CD8-positive, alpha-beta memory T cell (primary cell): ENCODE measurements around the gene CLOCK. TPM values are rescaled to one million over a fixed set of nuclear protein-coding genes. Genes with fewer than 3 reads are reported as not detected.
A peak's percentile ranks its signal among the peaks of the same experiment; 100 is the strongest.

Experiments
- CTCF ChIA-PET: fragments of 350-600 bp; sonication (Branson Sonifier 250); formaldehyde crosslinking; loops from one replicate; lab custom pipeline; 2021; ENCODE audit warnings: antibody characterized with exemption; lab: Charles Lee
- POLR2A ChIA-PET: fragments of 350-600 bp; sonication (Branson Sonifier 250); formaldehyde crosslinking; loops from one replicate; lab custom pipeline; 2021; ENCODE audit warnings: antibody characterized with exemption; lab: Charles Lee
- DNase-seq, 5 donors: peaks; one replicate each; pipeline versions ENCODE4 v3.0.0 to v3.0.0-alpha.2; 2020 to 2022; ENCODE audit warnings: mixed read lengths in 1 of 5
- H3K27ac ChIP-seq: one replicate; pipeline ENCODE4 v1.7.0; 2013; ENCODE audit warnings: low read depth, mild to moderate bottlenecking, low read length, moderate library complexity
- H3K27me3 ChIP-seq: 2 replicates; pipeline ENCODE4 v1.7.0; 2013; ENCODE audit warnings: low read length, mild to moderate bottlenecking; ENCODE audit not compliant: insufficient read depth, poor library complexity, severe bottlenecking
- H3K36me3 ChIP-seq: 2 replicates; pipeline ENCODE4 v1.7.0; 2013; ENCODE audit warnings: mild to moderate bottlenecking, low read length, moderate library complexity; ENCODE audit not compliant: insufficient read depth
- H3K4me1 ChIP-seq: 2 replicates; pipeline ENCODE4 v1.7.0; 2013; ENCODE audit warnings: mild to moderate bottlenecking, low read length, moderate library complexity; ENCODE audit not compliant: insufficient read depth
- H3K4me3 ChIP-seq: 2 replicates; pipeline ENCODE4 v1.7.0; 2013; ENCODE audit warnings: mild to moderate bottlenecking, low read length
- H3K9me3 ChIP-seq: 2 replicates; pipeline ENCODE4 v1.7.0; 2013; ENCODE audit warnings: mild to moderate bottlenecking, low read length
- H3K27ac Mint-ChIP-seq, 8 donors: one replicate each; pipeline ENCODE4 v1.8.0; 2020 to 2021; ENCODE audit warnings: mixed read lengths in 8 of 8, mild to moderate bottlenecking in 6 of 8, inconsistent platforms in 3 of 8, moderate library complexity in 3 of 8
- H3K27me3 Mint-ChIP-seq, 2 donors: one replicate each; pipeline ENCODE4 v1.8.0; 2020 to 2021; ENCODE audit warnings: mixed read lengths in 2 of 2, mild to moderate bottlenecking in 1 of 2, moderate library complexity in 1 of 2
- H3K36me3 Mint-ChIP-seq, 3 donors: one replicate each; pipeline ENCODE4 v1.8.0; 2020 to 2021; ENCODE audit warnings: mixed read lengths in 3 of 3, inconsistent platforms in 1 of 3, mild to moderate bottlenecking in 1 of 3
- H3K4me1 Mint-ChIP-seq, 3 donors: one replicate each; pipeline ENCODE4 v1.8.0; 2020 to 2021; ENCODE audit warnings: mixed read lengths in 3 of 3, inconsistent platforms in 1 of 3, mild to moderate bottlenecking in 1 of 3
- H3K4me3 Mint-ChIP-seq, 7 donors: one replicate each; pipeline ENCODE4 v1.8.0; 2020 to 2021; ENCODE audit warnings: mixed read lengths in 7 of 7, mild to moderate bottlenecking in 6 of 7, moderate library complexity in 4 of 7, inconsistent platforms in 2 of 7
- H3K9me3 Mint-ChIP-seq, 5 donors: one replicate each; pipeline ENCODE4 v1.8.0; 2020 to 2022; ENCODE audit warnings: mixed read lengths in 5 of 5, mild to moderate bottlenecking in 3 of 5, moderate library complexity in 2 of 5, inconsistent platforms in 1 of 5
- polyA plus RNA-seq: library from polyadenylated mRNA; unstranded; fragments of 300-500 nt; fragmentation: Illumina TruSeq; gene quantifications from one replicate; pipeline ENCODE4 v1.2.3, GENCODE V29; 2021
- total RNA-seq, 2 experiments: library from RNA; stranded (reverse); gene quantifications; one replicate each; pipeline ENCODE4 v1.2.3, GENCODE V29; 2021

CLOCK gene
- total and polyA plus RNA-seq, 3 experiments from 2014 or later, result 4.5 to 16.4 (median 13.3) TPM

DNA sequence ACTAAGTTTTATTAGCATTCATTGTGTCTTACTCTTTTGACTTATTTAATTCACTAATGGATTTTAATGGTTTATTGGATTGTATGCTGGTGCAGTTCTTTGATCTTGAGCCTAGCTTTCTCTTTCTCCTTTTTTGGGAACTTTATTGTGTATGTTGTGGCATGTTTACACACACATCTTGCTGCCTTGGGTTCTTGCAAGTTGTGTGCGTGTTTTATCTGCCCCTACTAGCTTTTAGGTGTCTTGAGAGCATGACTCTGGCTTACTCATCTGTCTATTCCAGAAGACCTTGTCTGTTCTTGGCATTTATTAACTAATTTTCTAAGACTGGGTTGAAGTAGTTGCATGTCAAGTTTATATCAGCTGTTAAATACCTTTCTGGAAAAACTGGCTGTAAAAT lies 148.2 kb downstream of the CLOCK start:
- Mint-ChIP-seq H3K9me3 (no peaks in the 10 kb centered on the region), H3K36me3 (peaks cover 0 to 34% (median 16%) of the 10 kb centered on the region in 3 donors), H3K27me3 (peaks cover 0 to 1% of the 10 kb centered on the region in 2 donors), H3K27ac (peak overlapping the region in 6 of 8 donors; percentile 56 to 94 (median 85)), H3K4me3 (peak overlapping the region; percentile 88 to 100 (median 93)), H3K4me1 (peaks cover 47 to 65% (median 55%) of the 10 kb centered on the region in 3 donors)
- no peaks in the 10 kb centered on the region for H3K9me3 ChIP-seq
- H3K4me1 ChIP-seq, result peaks cover 42% of the 10 kb centered on the region
- H3K27ac ChIP-seq, result peak overlapping the region; percentile 91
- no peak for DNase-seq
- peaks cover 8% of the 10 kb centered on the region for H3K36me3 ChIP-seq
- ChIA-PET CTCF (interaction anchor here (1.2 to 2.2 kb wide), 2 partner anchors 52 to 147 kb away, joined by 6 to 8 read pairs; partner anchors contain the start of gene SRD5A3), POLR2A (interaction anchor here (0.6 to 1.3 kb wide), 2 partner anchors 148 to 483 kb away, joined by 4 to 7 read pairs; no protein-coding TSS in a partner anchor)
- H3K4me3 ChIP-seq, result peak overlapping the region; percentile 26
- no peaks in the 10 kb centered on the region for H3K27me3 ChIP-seq

DNA sequence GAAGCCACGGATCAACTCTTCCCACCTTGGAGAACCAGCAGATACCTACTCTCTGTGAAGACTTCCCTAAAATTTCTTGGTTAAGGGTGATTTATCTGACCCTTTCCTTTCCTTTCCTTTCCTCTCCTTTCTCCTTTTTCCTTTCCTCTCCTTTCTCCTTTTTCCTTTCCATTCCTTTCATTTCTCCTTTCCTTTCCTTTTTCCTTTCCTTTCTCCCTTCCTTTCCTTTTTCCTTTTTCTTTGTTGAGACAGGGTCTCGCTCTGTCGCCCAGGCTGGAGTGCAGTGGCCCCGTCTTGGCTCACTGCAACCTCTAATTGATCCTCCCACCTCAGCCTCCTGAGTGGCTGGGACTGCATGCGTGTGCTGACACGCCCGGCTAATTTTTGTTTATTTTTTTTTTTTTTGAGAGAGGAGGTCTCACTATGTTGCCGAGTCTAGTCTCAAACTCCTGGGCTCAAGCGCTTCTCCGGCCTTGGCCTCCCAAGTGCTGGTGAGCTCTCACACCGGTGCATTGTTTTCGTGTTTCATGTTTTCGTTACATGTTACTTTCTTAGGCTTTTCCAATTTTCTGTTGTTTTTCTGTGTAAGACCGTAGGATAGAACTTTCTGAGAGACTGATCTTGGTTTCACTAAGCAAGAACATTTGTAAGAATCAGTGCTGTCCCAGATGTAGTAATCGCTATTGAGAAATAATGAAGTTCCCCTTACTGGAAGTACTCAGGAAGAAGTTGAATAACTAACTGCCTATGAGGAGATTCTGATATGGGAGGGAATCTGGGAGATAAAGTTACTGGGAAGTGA lies 149.0 kb downstream of the CLOCK start:
- Mint-ChIP-seq H3K27me3 (peaks cover 0 to 1% of the 10 kb centered on the region in 2 donors), H3K4me1 (peaks cover 47 to 60% (median 52%) of the 10 kb centered on the region in 3 donors), H3K9me3 (no peaks in the 10 kb centered on the region), H3K27ac (peak overlapping the region; percentile 80 to 94 (median 93)), H3K36me3 (peaks cover 0 to 30% (median 15%) of the 10 kb centered on the region in 3 donors), H3K4me3 (peak overlapping the region; percentile 88 to 100 (median 93))
- ChIA-PET POLR2A (interaction anchor here (0.7 kb wide), 1 partner anchor 207 kb away, joined by 4 read pairs; no protein-coding TSS in a partner anchor), CTCF (interaction anchor here (1.2 to 3.6 kb wide), 3 partner anchors 51 to 148 kb away, joined by 6 to 24 read pairs (median 8); partner anchors contain the start of gene SRD5A3)
- DNase-seq, result no peak
- no peaks in the 10 kb centered on the region for H3K27me3 ChIP-seq
- peak overlapping the region; percentile 72 for H3K4me3 ChIP-seq
- peaks cover 8% of the 10 kb centered on the region for H3K36me3 ChIP-seq
- peaks cover 42% of the 10 kb centered on the region for H3K4me1 ChIP-seq
- no peaks in the 10 kb centered on the region for H3K9me3 ChIP-seq
- H3K27ac ChIP-seq, result peak overlapping the region; percentile 91

DNA sequence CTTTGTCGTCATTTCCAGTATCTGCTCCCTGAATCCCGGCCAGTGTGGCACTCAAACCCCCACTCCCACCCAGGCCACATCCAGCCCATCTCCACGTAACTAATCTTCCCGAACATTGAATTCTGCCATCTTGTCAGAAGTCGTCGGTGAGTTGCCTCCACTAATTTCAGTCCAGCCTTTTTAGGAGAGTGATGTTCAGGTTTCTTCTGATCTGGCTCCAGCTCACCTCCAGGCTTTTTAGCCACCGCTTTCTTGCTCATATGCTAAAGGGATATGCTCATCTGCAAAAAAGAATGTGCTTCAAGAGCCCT lies 149.6 kb downstream of the CLOCK start:
- Mint-ChIP-seq H3K4me1 (peaks cover 47 to 56% (median 52%) of the 10 kb centered on the region in 3 donors), H3K4me3 (peak overlapping the region; percentile 88 to 100 (median 93)), H3K27me3 (peaks cover 0 to 1% of the 10 kb centered on the region in 2 donors), H3K9me3 (no peaks in the 10 kb centered on the region), H3K36me3 (peaks cover 0 to 30% (median 15%) of the 10 kb centered on the region in 3 donors), H3K27ac (peak overlapping the region; percentile 80 to 94 (median 93))
- peak overlapping the region; percentile 91 for H3K27ac ChIP-seq
- H3K9me3 ChIP-seq, result no peaks in the 10 kb centered on the region
- peaks cover 8% of the 10 kb centered on the region for H3K36me3 ChIP-seq
- H3K27me3 ChIP-seq, result no peaks in the 10 kb centered on the region
- peak overlapping the region; percentile 72 for H3K4me3 ChIP-seq
- ChIA-PET POLR2A (interaction anchor here (0.7 to 3.3 kb wide), 3 partner anchors 148 to 457 kb away, joined by 3 to 21 read pairs (median 4); no protein-coding TSS in a partner anchor), CTCF (interaction anchor here (3.6 kb wide), 1 partner anchor 51 kb away, joined by 24 read pairs; the partner anchor contains the start of gene SRD5A3)
- no peak for DNase-seq
- peaks cover 42% of the 10 kb centered on the region for H3K4me1 ChIP-seq

DNA sequence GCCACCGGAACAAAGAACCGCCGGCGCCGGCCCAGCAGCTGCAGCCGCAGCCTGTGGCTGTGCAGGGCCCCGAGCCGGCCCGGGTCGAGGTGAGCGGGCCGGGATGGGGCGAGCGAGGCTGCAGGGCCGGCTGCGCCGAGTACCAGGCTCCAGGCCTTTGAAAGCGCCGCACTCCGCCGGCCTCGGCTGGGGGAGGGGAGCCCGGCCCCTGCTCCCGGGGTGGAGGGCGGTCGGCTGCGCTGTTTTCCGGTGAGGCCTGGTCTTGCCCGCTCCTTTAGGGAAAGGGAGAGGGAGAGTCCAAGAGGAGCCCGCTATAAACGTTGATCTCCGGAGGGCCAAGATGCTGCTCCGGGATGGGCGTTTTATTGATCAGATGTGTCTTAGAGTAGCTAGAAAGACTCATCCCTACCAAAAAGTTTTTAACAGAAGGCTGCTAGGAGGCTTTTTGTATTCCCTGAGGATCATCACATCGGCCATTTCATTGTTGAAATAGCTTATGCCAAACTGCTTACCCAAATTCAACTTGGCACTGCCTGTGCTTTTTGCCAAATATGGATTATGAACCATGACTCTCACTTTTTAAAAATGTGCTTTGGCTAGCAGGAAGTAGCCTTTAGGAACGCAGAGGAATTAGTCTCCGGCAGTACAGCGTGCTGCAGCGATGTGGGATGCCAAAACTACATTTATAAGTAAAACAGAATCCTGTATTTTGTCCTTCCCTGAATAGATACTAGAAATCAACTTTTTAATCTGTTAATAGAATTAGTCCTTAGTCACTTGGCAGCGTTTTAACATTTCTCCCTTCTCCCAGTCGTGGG lies 150.2 kb downstream of the CLOCK start:
- Mint-ChIP-seq H3K27ac (peak overlapping the region; percentile 81 to 98 (median 93)), H3K36me3 (peaks cover 0 to 30% (median 15%) of the 10 kb centered on the region in 3 donors), H3K4me1 (peaks cover 47 to 55% (median 52%) of the 10 kb centered on the region in 3 donors), H3K9me3 (no peaks in the 10 kb centered on the region), H3K4me3 (peak overlapping the region; percentile 88 to 100 (median 96)), H3K27me3 (peaks cover 0 to 1% of the 10 kb centered on the region in 2 donors)
- Histone ChIP-seq H3K4me3 (peak overlapping the region; percentile 72), H3K36me3 (peaks cover 8% of the 10 kb centered on the region), H3K27me3 (no peaks in the 10 kb centered on the region), H3K4me1 (peaks cover 42% of the 10 kb centered on the region), H3K9me3 (no peaks in the 10 kb centered on the region), H3K27ac (peak overlapping the region; percentile 91)
- CTCF ChIA-PET, result interaction anchor here (1.3 to 3.6 kb wide), 5 partner anchors 9 to 153 kb away, joined by 4 to 24 read pairs (median 6); partner anchors contain the start of genes CLOCK and SRD5A3
- POLR2A ChIA-PET, result interaction anchor here (0.7 to 3.3 kb wide), 3 partner anchors 149 to 457 kb away, joined by 3 to 21 read pairs (median 4); no protein-coding TSS in a partner anchor
- peak in 4 of 5 donors; percentile 5 to 58 (median 24) for DNase-seq

DNA sequence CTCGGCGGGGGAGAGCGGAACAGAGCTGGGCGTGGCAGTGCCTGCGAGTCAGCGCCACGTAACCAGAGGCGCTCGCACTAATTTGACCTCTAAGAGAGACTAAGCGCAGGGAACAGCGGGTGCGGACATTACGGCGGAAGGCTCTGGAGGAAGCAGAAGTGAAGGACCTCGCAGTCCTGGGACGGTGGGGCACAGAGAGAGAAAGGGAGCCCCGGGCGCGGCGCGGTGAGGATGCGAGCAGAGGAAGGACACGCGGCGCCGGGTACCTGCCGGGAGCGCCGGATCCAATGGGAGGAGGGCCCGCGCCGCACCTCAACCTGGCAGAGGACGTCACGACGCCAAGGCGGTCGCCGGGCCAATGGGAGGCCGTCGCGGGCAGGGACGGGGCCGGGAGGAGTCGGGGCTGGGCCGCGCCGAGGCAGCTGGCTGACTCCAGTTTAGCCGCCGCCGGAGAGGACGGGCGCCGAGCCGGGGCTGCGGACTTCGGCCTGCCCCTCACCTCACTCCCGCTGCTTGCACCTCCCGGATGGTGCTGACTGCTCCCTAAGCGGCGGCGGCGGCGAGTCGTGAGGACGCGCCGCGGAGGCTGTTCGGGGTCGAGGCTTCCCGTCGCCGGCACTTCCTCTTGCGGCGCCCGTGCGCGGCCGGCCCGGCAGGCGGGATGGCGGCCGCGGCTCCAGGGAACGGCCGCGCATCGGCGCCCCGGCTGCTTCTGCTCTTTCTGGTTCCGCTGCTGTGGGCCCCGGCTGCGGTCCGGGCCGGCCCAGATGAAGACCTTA lies 151.0 kb downstream of the CLOCK start, which contains the start of gene TMEM165:
TSS of gene TMEM165 (plus strand) at position 429 of the 779 bp plus-strand sequence. CDS start at position 662, 233 bp downstream.
- H3K27me3 Mint-ChIP-seq, result peaks cover 0 to 1% of the 10 kb centered on the region in 2 donors
- H3K27ac ChIP-seq, result peak within 1 kb of the TSS; percentile 91
- H3K4me3 Mint-ChIP-seq, result peak within 1 kb of the TSS; percentile 93 to 100 (median 96)

DNA sequence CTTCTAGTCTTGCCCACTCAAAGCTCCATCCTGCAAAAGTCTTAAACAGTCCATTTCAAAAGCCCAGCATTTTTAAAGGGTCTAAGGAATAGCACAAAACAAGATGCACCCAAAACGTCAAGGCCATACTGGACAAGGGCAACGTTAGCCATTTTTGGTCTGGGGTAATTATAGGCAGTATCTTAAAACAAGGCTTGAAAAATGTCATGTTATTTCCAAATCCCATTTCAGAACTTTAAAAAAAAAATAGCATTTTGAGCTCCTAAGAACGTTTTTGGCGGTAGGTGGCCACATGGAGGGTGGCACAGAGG lies 151.5 kb downstream of the CLOCK start:
- H3K9me3 ChIP-seq, result no peaks in the 10 kb centered on the region
- H3K4me1 ChIP-seq, result peaks cover 36% of the 10 kb centered on the region
- Mint-ChIP-seq H3K27ac (peak overlapping the region; percentile 87 to 99 (median 98)), H3K4me3 (peak overlapping the region; percentile 93 to 100 (median 96)), H3K4me1 (peaks cover 37 to 43% (median 41%) of the 10 kb centered on the region in 3 donors), H3K36me3 (peaks cover 0 to 21% (median 13%) of the 10 kb centered on the region in 3 donors), H3K27me3 (peaks cover 0 to 1% of the 10 kb centered on the region in 2 donors), H3K9me3 (no peaks in the 10 kb centered on the region)
- no peak for DNase-seq
- POLR2A ChIA-PET, result interaction anchor here (0.7 to 3.3 kb wide), 5 partner anchors 23 to 553 kb away, joined by 3 to 21 read pairs (median 6); partner anchors contain the start of gene CEP135
- no peaks in the 10 kb centered on the region for H3K27me3 ChIP-seq
- H3K4me3 ChIP-seq, result peak overlapping the region; percentile 72
- CTCF ChIA-PET, result interaction anchor here (1.3 to 3.6 kb wide), 8 partner anchors 11 to 159 kb away, joined by 3 to 24 read pairs (median 6); partner anchors contain the start of genes CLOCK and SRD5A3
- peak overlapping the region; percentile 91 for H3K27ac ChIP-seq
- no peaks in the 10 kb centered on the region for H3K36me3 ChIP-seq

More for the DNA sequence above, 151.0 kb downstream of the CLOCK start, which contains the start of gene TMEM165:
- Mint-ChIP-seq H3K36me3 (peaks cover 0 to 24% (median 13%) of the 10 kb centered on the region in 3 donors), H3K9me3 (no peaks in the 10 kb centered on the region), H3K4me1 (peaks cover 41 to 47% (median 44%) of the 10 kb centered on the region in 3 donors), H3K27ac (peak within 1 kb of the TSS; percentile 87 to 99 (median 98))
- H3K4me3 ChIP-seq, result peak within 1 kb of the TSS; percentile 72
- peaks cover 37% of the 10 kb centered on the region for H3K4me1 ChIP-seq
- DNase-seq, result peak; percentile 84 to 91 (median 88)
- CTCF ChIA-PET, result interaction anchor here (1.3 to 3.6 kb wide), 8 partner anchors 10 to 159 kb away, joined by 3 to 24 read pairs (median 6); partner anchors contain the start of genes CLOCK and SRD5A3
- H3K36me3 ChIP-seq, result peaks cover 2% of the 10 kb centered on the region
- POLR2A ChIA-PET, result interaction anchor here (0.7 to 3.3 kb wide), 6 partner anchors 22 to 553 kb away, joined by 3 to 21 read pairs (median 4); partner anchors contain the start of gene CEP135
- no peaks in the 10 kb centered on the region for H3K9me3 ChIP-seq
- no peaks in the 10 kb centered on the region for H3K27me3 ChIP-seq
